Measurements from ENCODE around the gene CPXM1.

Gene CPXM1

DNA sequence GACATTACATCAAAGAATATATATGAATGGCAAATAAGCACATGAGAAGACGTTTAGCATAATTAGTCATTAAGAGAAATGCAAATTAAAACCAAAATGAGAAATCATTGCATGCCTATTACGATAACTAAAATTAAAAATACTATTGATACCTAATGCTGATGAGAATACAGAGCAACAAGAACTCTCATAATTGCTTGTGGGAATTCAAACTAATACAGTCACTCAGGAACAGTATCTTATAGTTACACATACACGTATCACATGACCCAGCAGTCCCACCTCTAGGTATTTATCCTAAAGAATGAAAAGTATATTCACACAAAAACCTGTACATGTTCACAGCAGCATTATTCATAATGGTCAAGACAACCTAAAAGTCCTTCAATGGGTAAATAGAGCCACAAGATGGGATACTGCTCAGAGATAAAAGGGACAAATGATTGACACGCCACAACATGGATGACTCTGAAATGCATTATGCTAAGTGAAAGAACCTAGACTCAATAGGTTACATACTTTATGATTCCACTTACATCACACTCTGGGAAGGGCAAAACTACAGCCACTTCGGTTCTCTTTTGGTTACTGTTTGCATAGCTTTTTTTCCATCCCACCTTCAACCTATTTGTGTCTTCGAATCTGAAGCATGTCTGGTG lies 16.4 kb downstream of the CPXM1 start:
- ChIA-PET CTCF (no interaction called here), POLR2A (no interaction called here)
- 96% methylated on average over 4 of the region's 6 CpGs for WGBS (ENCODE audit: insufficient coverage)
- no peaks in the 10 kb centered on the region for H3K9me3 ChIP-seq (ENCODE audit: control extremely low read depth in 1 of 5, control insufficient read depth in 4 of 5, insufficient read depth in 2 of 5, low read depth in 1 of 5, low read length in 4 of 5)
- H3K4me1 ChIP-seq (ENCODE audit: control extremely low read depth in 1 of 4, control insufficient read depth in 4 of 4, insufficient read depth in 4 of 4, low read length in 3 of 4), result no peaks in the 10 kb centered on the region
- DNase-seq, result no peak
- H3K27me3 ChIP-seq (replicated peaks in 2 of 5; ENCODE audit: control insufficient read depth in 4 of 5, insufficient read depth in 5 of 5, low read length in 4 of 5), result no peaks in the 10 kb centered on the region
- no peak overlapping the region for H3K27ac ChIP-seq (ENCODE audit: insufficient read depth in 1 of 2, low read depth in 1 of 2, low read length in 2 of 2, poor library complexity in 1 of 2, severe bottlenecking in 2 of 2)
- H3K36me3 ChIP-seq (ENCODE audit: control insufficient read depth in 4 of 4, insufficient read depth in 4 of 4, low read length in 3 of 4), result no peaks in the 10 kb centered on the region
- H3K4me3 ChIP-seq (ENCODE audit: control insufficient read depth in 1 of 7, extremely low read depth in 1 of 7, insufficient read depth in 4 of 7, low read depth in 2 of 7, low read length in 6 of 7), result no peak overlapping the region

DNA sequence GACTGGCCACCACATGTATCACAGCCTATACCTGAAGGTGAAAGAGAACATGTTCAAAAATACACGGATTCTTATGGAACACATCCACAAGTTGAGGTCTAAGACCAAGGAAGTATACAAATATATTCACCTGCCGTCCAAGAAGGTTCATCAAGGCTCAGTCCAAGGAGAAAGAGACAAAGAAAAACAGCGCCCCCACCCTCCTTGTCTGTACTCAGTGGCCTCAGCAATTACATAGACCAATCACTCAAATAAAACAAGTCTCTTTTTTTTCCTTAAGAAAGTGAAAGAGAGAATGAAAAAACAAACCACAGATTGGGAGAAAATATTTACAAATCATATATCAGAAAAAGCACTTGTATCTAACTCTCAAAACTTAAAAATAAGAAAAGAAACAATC lies 19.5 kb downstream of the CPXM1 start:
- Histone ChIP-seq H3K27me3 (replicated peaks in 2 of 5; ENCODE audit: control insufficient read depth in 4 of 5, insufficient read depth in 5 of 5, low read length in 4 of 5) (no peaks in the 10 kb centered on the region), H3K4me1 (ENCODE audit: control extremely low read depth in 1 of 4, control insufficient read depth in 4 of 4, insufficient read depth in 4 of 4, low read length in 3 of 4) (no peaks in the 10 kb centered on the region), H3K36me3 (ENCODE audit: control insufficient read depth in 4 of 4, insufficient read depth in 4 of 4, low read length in 3 of 4) (no peaks in the 10 kb centered on the region), H3K27ac (ENCODE audit: insufficient read depth in 1 of 2, low read depth in 1 of 2, low read length in 2 of 2, poor library complexity in 1 of 2, severe bottlenecking in 2 of 2) (no peak overlapping the region), H3K4me3 (ENCODE audit: control insufficient read depth in 1 of 7, extremely low read depth in 1 of 7, insufficient read depth in 4 of 7, low read depth in 2 of 7, low read length in 6 of 7) (no peak overlapping the region), H3K9me3 (ENCODE audit: control extremely low read depth in 1 of 5, control insufficient read depth in 4 of 5, insufficient read depth in 2 of 5, low read depth in 1 of 5, low read length in 4 of 5) (peaks cover 0 to 2% (median 0%) of the 10 kb centered on the region in 5 experiments)
- CTCF ChIA-PET, result interaction anchor here (0.8 to 1.0 kb wide), 2 partner anchors 12 to 25 kb away, joined by 4 read pairs; no protein-coding TSS in a partner anchor
- DNase-seq, result no peak
- POLR2A ChIA-PET, result no interaction called here
- WGBS (ENCODE audit: insufficient coverage), result 49% methylated on average over 2 of the region's 3 CpGs

DNA sequence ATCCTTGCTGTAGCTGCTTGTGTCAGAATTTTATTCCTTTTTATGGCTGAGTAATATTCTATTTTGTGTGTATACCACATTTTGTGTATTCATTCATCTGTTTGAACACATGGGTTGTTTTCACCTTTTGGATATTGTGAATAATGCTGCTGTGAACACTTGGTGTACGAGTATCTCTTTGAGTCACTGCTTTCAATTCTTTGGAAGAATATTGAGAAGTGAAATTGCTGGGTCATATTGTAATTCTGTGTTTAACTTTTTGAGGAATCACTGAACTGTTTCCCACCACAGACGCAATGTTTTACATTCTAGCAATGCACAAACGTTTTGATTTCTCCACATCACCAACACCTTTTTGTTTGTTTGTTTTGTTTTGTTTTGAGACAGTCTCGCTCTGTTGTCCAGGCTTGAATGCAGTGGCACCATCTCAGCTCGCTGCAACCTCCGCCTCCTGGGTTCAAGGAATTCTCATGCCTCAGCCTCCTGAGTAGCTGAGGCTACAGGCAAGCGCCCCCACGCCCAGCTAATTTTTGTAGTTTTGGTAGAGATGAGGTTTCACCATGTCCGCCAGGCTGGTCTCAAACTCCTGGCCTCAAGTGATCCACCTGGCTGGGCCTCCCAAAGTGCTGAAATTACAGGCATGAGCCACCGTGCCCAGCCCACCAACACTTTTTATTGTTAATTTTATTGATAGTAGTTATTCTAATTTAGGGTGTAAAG lies 21.7 kb downstream of the CPXM1 start:
- no peaks in the 10 kb centered on the region for H3K36me3 ChIP-seq (ENCODE audit: control insufficient read depth in 4 of 4, insufficient read depth in 4 of 4, low read length in 3 of 4)
- no peaks in the 10 kb centered on the region for H3K27me3 ChIP-seq (replicated peaks in 2 of 5; ENCODE audit: control insufficient read depth in 4 of 5, insufficient read depth in 5 of 5, low read length in 4 of 5)
- H3K27ac ChIP-seq (ENCODE audit: insufficient read depth in 1 of 2, low read depth in 1 of 2, low read length in 2 of 2, poor library complexity in 1 of 2, severe bottlenecking in 2 of 2), result no peak overlapping the region
- no peak overlapping the region for H3K4me3 ChIP-seq (ENCODE audit: control insufficient read depth in 1 of 7, extremely low read depth in 1 of 7, insufficient read depth in 4 of 7, low read depth in 2 of 7, low read length in 6 of 7)
- 100% methylated on average over 7 of the region's 10 CpGs for WGBS (ENCODE audit: insufficient coverage)
- DNase-seq, result no peak
- H3K9me3 ChIP-seq (ENCODE audit: control extremely low read depth in 1 of 5, control insufficient read depth in 4 of 5, insufficient read depth in 2 of 5, low read depth in 1 of 5, low read length in 4 of 5), result peaks cover 0 to 7% (median 2%) of the 10 kb centered on the region in 5 experiments
- CTCF ChIA-PET, result interaction anchor here (1.0 kb wide), 2 partner anchors 24 to 914 kb away, joined by 3 to 4 read pairs; no protein-coding TSS in a partner anchor
- POLR2A ChIA-PET, result no interaction called here
- no peaks in the 10 kb centered on the region for H3K4me1 ChIP-seq (ENCODE audit: control extremely low read depth in 1 of 4, control insufficient read depth in 4 of 4, insufficient read depth in 4 of 4, low read length in 3 of 4)

DNA sequence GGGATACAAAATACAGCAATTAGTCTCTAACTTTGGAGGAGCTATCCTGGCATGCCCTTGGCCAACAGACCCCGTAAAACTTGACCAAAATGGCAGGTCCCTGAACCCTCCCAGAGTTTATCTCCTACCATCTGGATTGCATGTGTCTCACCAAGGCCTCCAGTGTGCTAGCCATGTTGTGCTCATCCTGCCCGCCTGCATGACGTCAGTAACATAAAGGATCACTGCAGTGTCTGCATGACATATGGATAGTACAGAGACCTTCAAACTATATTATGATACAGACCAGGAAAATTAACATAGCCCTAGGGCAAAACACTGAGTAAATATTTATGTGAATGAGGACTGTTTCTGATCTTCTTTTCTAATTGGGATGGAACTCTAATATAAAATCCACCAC lies 25.3 kb downstream of the CPXM1 start:
- 90% methylated on average over 2 of the region's 3 CpGs for WGBS (ENCODE audit: insufficient coverage)
- ChIA-PET POLR2A (interaction anchor here (0.6 kb wide), 1 partner anchor 10 kb away, joined by 3 read pairs; no protein-coding TSS in a partner anchor), CTCF (interaction anchor here (0.7 to 1.6 kb wide), 6 partner anchors 13 to 125 kb away, joined by 3 to 4 read pairs (median 4); no protein-coding TSS in a partner anchor)
- peaks cover 0 to 10% (median 8%) of the 10 kb centered on the region in 4 experiments for H3K4me1 ChIP-seq (ENCODE audit: control extremely low read depth in 1 of 4, control insufficient read depth in 4 of 4, insufficient read depth in 4 of 4, low read length in 3 of 4)
- no peak overlapping the region for H3K4me3 ChIP-seq (ENCODE audit: control insufficient read depth in 1 of 7, extremely low read depth in 1 of 7, insufficient read depth in 4 of 7, low read depth in 2 of 7, low read length in 6 of 7)
- H3K9me3 ChIP-seq (ENCODE audit: control extremely low read depth in 1 of 5, control insufficient read depth in 4 of 5, insufficient read depth in 2 of 5, low read depth in 1 of 5, low read length in 4 of 5), result peaks cover 0 to 7% (median 2%) of the 10 kb centered on the region in 5 experiments
- no peak overlapping the region for H3K27ac ChIP-seq (ENCODE audit: insufficient read depth in 1 of 2, low read depth in 1 of 2, low read length in 2 of 2, poor library complexity in 1 of 2, severe bottlenecking in 2 of 2)
- no peaks in the 10 kb centered on the region for H3K27me3 ChIP-seq (replicated peaks in 2 of 5; ENCODE audit: control insufficient read depth in 4 of 5, insufficient read depth in 5 of 5, low read length in 4 of 5)
- no peaks in the 10 kb centered on the region for H3K36me3 ChIP-seq (ENCODE audit: control insufficient read depth in 4 of 4, insufficient read depth in 4 of 4, low read length in 3 of 4)
- DNase-seq, result no peak

DNA sequence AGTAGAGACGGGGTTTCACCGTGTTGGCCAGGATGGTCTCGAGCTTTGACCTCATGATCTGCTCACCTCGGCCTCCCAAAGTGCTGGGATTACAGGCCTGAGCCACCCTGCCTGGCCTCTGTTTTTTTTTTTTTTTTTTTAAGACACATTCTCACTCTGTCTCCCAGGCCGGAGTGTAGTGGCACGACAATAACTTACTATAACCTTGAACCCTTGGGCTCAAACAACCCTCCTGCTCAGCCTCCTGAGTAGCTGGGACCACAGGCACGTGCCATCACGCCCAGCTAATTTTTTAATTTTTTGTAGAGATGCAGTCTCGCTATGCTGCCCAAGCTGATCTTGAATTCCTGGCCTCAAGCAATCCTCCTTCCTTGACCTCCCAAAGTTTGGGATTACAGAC lies 26.6 kb downstream of the CPXM1 start:
- Histone ChIP-seq H3K4me1 (ENCODE audit: control extremely low read depth in 1 of 4, control insufficient read depth in 4 of 4, insufficient read depth in 4 of 4, low read length in 3 of 4) (peaks cover 0 to 10% (median 8%) of the 10 kb centered on the region in 4 experiments), H3K4me3 (ENCODE audit: control insufficient read depth in 1 of 7, extremely low read depth in 1 of 7, insufficient read depth in 4 of 7, low read depth in 2 of 7, low read length in 6 of 7) (no peak overlapping the region), H3K9me3 (ENCODE audit: control extremely low read depth in 1 of 5, control insufficient read depth in 4 of 5, insufficient read depth in 2 of 5, low read depth in 1 of 5, low read length in 4 of 5) (peaks cover 0 to 7% (median 2%) of the 10 kb centered on the region in 5 experiments), H3K27ac (ENCODE audit: insufficient read depth in 1 of 2, low read depth in 1 of 2, low read length in 2 of 2, poor library complexity in 1 of 2, severe bottlenecking in 2 of 2) (no peak overlapping the region), H3K36me3 (ENCODE audit: control insufficient read depth in 4 of 4, insufficient read depth in 4 of 4, low read length in 3 of 4) (no peaks in the 10 kb centered on the region), H3K27me3 (replicated peaks in 2 of 5; ENCODE audit: control insufficient read depth in 4 of 5, insufficient read depth in 5 of 5, low read length in 4 of 5) (peaks cover 0 to 2% (median 0%) of the 10 kb centered on the region in 5 experiments)
- 100% methylated on average over 6 of the region's 9 CpGs for WGBS (ENCODE audit: insufficient coverage)
- CTCF ChIA-PET, result interaction anchor here (1.1 to 1.5 kb wide), 5 partner anchors 16 to 78 kb away, joined by 3 to 5 read pairs (median 4); no protein-coding TSS in a partner anchor
- no peak for DNase-seq
- POLR2A ChIA-PET, result no interaction called here

DNA sequence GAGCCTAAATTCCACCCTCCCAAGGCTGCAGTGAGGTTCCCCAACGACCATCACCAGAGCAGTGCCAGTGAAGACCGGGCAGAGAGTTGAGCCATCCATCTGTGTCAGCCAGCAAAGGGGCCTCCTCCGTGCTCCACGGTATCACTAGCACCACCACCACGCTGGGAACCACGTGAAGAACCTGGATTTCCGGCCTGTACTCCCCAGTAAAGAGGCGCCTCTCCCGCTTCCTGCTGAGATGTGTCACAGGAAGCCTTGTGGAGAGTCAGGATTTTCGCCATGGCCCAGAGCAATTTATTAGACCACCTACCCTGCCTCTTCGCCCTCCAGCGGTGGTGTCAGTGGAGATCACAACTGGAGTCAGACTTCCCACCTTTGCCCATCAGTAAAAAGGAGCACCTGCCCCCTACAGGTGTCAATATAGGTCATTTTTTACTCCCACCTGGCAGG lies 28.8 kb downstream of the CPXM1 start:
- POLR2A ChIA-PET, result no interaction called here
- Histone ChIP-seq H3K9me3 (ENCODE audit: control extremely low read depth in 1 of 5, control insufficient read depth in 4 of 5, insufficient read depth in 2 of 5, low read depth in 1 of 5, low read length in 4 of 5) (peaks cover 0 to 7% (median 2%) of the 10 kb centered on the region in 5 experiments), H3K27ac (ENCODE audit: insufficient read depth in 1 of 2, low read depth in 1 of 2, low read length in 2 of 2, poor library complexity in 1 of 2, severe bottlenecking in 2 of 2) (no peak overlapping the region), H3K36me3 (ENCODE audit: control insufficient read depth in 4 of 4, insufficient read depth in 4 of 4, low read length in 3 of 4) (no peaks in the 10 kb centered on the region), H3K27me3 (replicated peaks in 2 of 5; ENCODE audit: control insufficient read depth in 4 of 5, insufficient read depth in 5 of 5, low read length in 4 of 5) (peaks cover 0 to 2% (median 0%) of the 10 kb centered on the region in 5 experiments), H3K4me1 (ENCODE audit: control extremely low read depth in 1 of 4, control insufficient read depth in 4 of 4, insufficient read depth in 4 of 4, low read length in 3 of 4) (peaks cover 0 to 13% (median 8%) of the 10 kb centered on the region in 4 experiments), H3K4me3 (ENCODE audit: control insufficient read depth in 1 of 7, extremely low read depth in 1 of 7, insufficient read depth in 4 of 7, low read depth in 2 of 7, low read length in 6 of 7) (peak overlapping the region in 1 of 7 experiments; percentile 28)
- DNase-seq, result peak in 2 of 3 donors; percentile 20 to 22
- CTCF ChIA-PET, result interaction anchor here (0.9 to 1.7 kb wide), 2 partner anchors 12 to 18 kb away, joined by 3 to 4 read pairs; no protein-coding TSS in a partner anchor
- WGBS (ENCODE audit: insufficient coverage), result 34% methylated on average over 11 of the region's 12 CpGs

All from common myeloid progenitor, CD34-positive (primary cell).